GM12878 (cell line): ENCODE results near the gene TRIM7. TPM values are rescaled to one million over a fixed set of nuclear protein-coding genes. Genes with fewer than 3 reads are reported as not detected.

Experiments
- ATF7 ChIP-seq: fragments of 450-650 bp; IDR thresholded peaks from 2 replicates; pipeline ENCODE4 v1.6.1; 2016; ENCODE audit warnings: low read depth, mild to moderate bottlenecking
- DPF2 ChIP-seq: fragments of 450-650 bp; IDR thresholded peaks from 2 replicates; pipeline ENCODE4 v1.6.1; 2017; ENCODE audit warnings: mild to moderate bottlenecking
- FOXK2 ChIP-seq: fragments of 450-650 bp; IDR thresholded peaks from 2 replicates; pipeline ENCODE4 v1.6.1; 2017; ENCODE audit warnings: mild to moderate bottlenecking, moderate library complexity
- FOXM1 ChIP-seq: IDR thresholded peaks from 2 replicates; pipeline ENCODE4 v1.6.1; 2012; ENCODE audit warnings: low read depth, mild to moderate bottlenecking, inconsistent platforms, low read length, moderate library complexity
- IKZF2 ChIP-seq, 2 experiments: fragments of 450-650 bp; IDR thresholded peaks; 2 replicates each; pipeline ENCODE4 v1.6.1; 2017; ENCODE audit warnings: mild to moderate bottlenecking in 2 of 2, moderate library complexity in 2 of 2
- MTA2 ChIP-seq: fragments of 450-650 bp; IDR thresholded peaks from 2 replicates; pipeline ENCODE4 v1.6.1; 2016; ENCODE audit warnings: low read depth, mild to moderate bottlenecking, moderate library complexity
- NRF1 ChIP-seq: conservative IDR thresholded peaks from 2 replicates; pipeline ENCODE4 v1.6.1; 2011; ENCODE audit warnings: mild to moderate bottlenecking, low read depth, low read length, improper control_type of control experiment
- RAD51 ChIP-seq: fragments of 450-650 bp; IDR thresholded peaks from 2 replicates; pipeline ENCODE4 v1.6.1; 2016; ENCODE audit warnings: moderate library complexity, mild to moderate bottlenecking, inconsistent platforms
- SPI1 ChIP-seq: IDR thresholded peaks from 2 replicates; pipeline ENCODE4 v1.6.1; 2011; ENCODE audit warnings: low read depth, mild to moderate bottlenecking, low read length, moderate library complexity, borderline replicate concordance; ENCODE audit not compliant: insufficient read depth
- STAT1 ChIP-seq: fragments of 450-650 bp; conservative IDR thresholded peaks from 2 replicates; pipeline ENCODE4 v1.6.1; 2014; ENCODE audit warnings: antibody characterized with exemption, mild to moderate bottlenecking
- STAT3 ChIP-seq: IDR thresholded peaks from 2 replicates; pipeline ENCODE4 v1.6.1; 2011; ENCODE audit warnings: low read depth, low read length, improper control_type of control experiment
- TAF1 ChIP-seq: IDR thresholded peaks from 2 replicates; pipeline ENCODE4 v1.6.1; 2011; ENCODE audit warnings: mild to moderate bottlenecking, low read depth, low read length, borderline replicate concordance
- TBL1XR1 ChIP-seq: IDR thresholded peaks from 2 replicates; pipeline ENCODE4 v1.6.1; 2012; ENCODE audit warnings: low read depth, low read length, improper control_type of control experiment
- TCF7 ChIP-seq: IDR thresholded peaks from 2 replicates; pipeline ENCODE4 v1.6.1; 2014; ENCODE audit warnings: antibody characterized with exemption, borderline replicate concordance
- ZNF24 ChIP-seq: fragments of 450-650 bp; IDR thresholded peaks from 2 replicates; pipeline ENCODE4 v1.6.1; 2017; ENCODE audit warnings: antibody characterized with exemption, mild to moderate bottlenecking
- polyA plus RNA-seq, 11 experiments: library from polyadenylated mRNA; depleted of rRNA in 4 of 11; unstranded in 6 of 11; stranded (reverse) in 5 of 11; fragments of >200 nt; fragmentation: Nextera tagmentation in 4 of 11; fragmentation: Illumina TruSeq in 1 of 11; extraction: Ambion mirVana in 4 of 11; extraction: Trizol in 1 of 11; gene quantifications; 1 replicate in 1 of 11; 2 replicates in 10 of 11; pipeline versions ENCODE4 v1.2.1 to v1.2.3, GENCODE V29; 2011 to 2016; ENCODE audit warnings: inconsistent platforms in 2 of 11, missing spikeins in 2 of 11, low read depth in 1 of 11
- total RNA-seq, 4 experiments: library from RNA; depleted of rRNA in 3 of 4; stranded (reverse); fragments of >200 nt in 3 of 4; fragmentation: Illumina TruSeq in 1 of 4; extraction: Trizol in 1 of 4; gene quantifications; 2 replicates each; pipeline versions ENCODE4 v1.2.1 to v1.2.3, GENCODE V29; 2013 to 2021
- TF ChIP-seq, protein P1 (sequence below): fragments of 450-650 bp; IDR thresholded peaks from 2 replicates; pipeline ENCODE4 v1.6.1; 2017; ENCODE audit warnings: mild to moderate bottlenecking, low read depth, inconsistent platforms; ENCODE audit not compliant: poor library complexity, severe bottlenecking
- TF ChIP-seq, protein P2 (sequence below): fragments of 450-650 bp; formaldehyde crosslinking; IDR thresholded peaks from 2 replicates; pipeline ENCODE4 v1.4.0; 2022; ENCODE audit warnings: mild to moderate bottlenecking, moderate library complexity
- TF ChIP-seq, protein P3 (sequence below): fragments of 450-650 bp; IDR thresholded peaks from 2 replicates; pipeline ENCODE4 v1.6.1; 2016; ENCODE audit warnings: mild to moderate bottlenecking, moderate library complexity, borderline replicate concordance
- TF ChIP-seq, protein P4 (sequence below): IDR thresholded peaks from 2 replicates; pipeline ENCODE4 v1.6.1; 2011; ENCODE audit warnings: low read depth, low read length, improper control_type of control experiment, borderline replicate concordance

TRIM7 gene
- total and polyA plus RNA-seq, 10 of the 15 experiments (the other 5 are each of a cell fraction or from before 2014, with no cell fraction given), result 0.02 to 1.6 (median 0.41) TPM

DNA sequence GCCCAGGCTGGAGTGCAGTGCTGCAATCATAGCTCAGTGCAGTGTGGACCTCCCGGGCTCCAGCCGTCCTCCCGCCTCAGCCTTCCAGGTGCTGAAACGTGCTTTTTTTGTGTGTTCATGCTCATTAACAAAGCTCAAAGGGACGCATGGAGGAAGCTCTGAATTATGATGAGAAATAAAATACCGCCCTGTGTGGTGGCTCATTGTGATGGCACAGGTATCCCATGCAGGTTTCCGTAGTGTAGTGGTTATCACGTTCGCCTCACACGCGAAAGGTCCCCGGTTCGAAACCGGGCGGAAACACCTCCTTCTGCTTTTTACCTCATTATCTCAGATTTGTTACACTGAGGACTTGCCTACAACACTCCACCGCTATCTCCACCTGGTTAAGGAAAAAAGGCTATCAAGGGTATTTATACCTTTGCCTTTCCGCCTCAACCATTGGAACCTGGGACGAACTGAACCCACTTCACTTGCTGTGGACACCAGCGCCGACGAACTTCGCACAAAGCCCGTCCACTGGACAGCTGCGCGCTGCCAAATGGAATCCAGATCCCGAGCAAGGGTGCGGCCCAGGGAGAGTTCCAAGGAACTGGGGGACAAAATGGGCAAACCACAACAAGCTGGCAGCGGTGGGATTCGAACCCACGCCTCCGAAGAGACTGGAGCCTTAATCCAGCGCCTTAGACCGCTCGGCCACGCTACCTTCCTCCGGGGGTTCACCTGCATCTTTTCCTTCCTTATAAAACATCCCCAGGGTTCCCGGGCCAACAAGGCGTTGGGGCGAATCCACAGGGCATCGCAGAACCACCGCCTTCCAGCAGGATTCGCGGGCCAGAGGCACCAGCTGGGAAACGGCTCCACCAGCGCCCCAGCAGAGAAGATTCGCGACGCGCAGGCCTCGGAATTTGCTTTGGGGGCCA lies 31.3 kb downstream of the TRIM7 start (continued):
- no peak for TF ChIP-seq SPI1
- TF ChIP-seq, protein P1, sequence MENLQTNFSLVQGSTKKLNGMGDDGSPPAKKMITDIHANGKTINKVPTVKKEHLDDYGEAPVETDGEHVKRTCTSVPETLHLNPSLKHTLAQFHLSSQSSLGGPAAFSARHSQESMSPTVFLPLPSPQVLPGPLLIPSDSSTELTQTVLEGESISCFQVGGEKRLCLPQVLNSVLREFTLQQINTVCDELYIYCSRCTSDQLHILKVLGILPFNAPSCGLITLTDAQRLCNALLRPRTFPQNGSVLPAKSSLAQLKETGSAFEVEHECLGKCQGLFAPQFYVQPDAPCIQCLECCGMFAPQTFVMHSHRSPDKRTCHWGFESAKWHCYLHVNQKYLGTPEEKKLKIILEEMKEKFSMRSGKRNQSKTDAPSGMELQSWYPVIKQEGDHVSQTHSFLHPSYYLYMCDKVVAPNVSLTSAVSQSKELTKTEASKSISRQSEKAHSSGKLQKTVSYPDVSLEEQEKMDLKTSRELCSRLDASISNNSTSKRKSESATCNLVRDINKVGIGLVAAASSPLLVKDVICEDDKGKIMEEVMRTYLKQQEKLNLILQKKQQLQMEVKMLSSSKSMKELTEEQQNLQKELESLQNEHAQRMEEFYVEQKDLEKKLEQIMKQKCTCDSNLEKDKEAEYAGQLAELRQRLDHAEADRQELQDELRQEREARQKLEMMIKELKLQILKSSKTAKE, result peak; percentile 74
- TF ChIP-seq, protein P2, sequence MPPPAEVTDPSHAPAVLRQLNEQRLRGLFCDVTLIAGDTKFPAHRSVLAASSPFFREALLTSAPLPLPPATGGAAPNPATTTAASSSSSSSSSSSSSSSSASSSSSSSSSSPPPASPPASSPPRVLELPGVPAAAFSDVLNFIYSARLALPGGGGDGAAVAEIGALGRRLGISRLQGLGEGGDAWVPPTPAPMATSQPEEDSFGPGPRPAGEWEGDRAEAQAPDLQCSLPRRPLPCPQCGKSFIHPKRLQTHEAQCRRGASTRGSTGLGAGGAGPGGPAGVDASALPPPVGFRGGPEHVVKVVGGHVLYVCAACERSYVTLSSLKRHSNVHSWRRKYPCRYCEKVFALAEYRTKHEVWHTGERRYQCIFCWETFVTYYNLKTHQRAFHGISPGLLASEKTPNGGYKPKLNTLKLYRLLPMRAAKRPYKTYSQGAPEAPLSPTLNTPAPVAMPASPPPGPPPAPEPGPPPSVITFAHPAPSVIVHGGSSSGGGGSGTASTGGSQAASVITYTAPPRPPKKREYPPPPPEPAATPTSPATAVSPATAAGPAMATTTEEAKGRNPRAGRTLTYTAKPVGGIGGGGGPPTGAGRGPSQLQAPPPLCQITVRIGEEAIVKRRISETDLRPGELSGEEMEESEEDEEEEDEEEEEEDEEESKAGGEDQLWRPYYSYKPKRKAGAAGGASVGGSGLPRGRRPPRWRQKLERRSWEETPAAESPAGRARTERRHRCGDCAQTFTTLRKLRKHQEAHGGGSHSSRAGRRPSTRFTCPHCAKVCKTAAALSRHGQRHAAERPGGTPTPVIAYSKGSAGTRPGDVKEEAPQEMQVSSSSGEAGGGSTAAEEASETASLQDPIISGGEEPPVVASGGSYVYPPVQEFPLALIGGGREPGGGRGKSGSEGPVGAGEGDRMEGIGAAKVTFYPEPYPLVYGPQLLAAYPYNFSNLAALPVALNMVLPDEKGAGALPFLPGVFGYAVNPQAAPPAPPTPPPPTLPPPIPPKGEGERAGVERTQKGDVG (CRISPR knock-in tag), result no peak
- TF ChIP-seq TCF7, result no peak
- 0 out of 2 replicates have a peak, but pooled peaks have one; percentile 17 for TF ChIP-seq STAT1
- TF ChIP-seq DPF2, result 0 out of 2 replicates have a peak, but pooled peaks have one; percentile 54
- peak; percentile 72 for TF ChIP-seq MTA2
- no peak for TF ChIP-seq RAD51
- no peak for TF ChIP-seq STAT3
- TF ChIP-seq NRF1, result no peak
- TF ChIP-seq, protein P3, sequence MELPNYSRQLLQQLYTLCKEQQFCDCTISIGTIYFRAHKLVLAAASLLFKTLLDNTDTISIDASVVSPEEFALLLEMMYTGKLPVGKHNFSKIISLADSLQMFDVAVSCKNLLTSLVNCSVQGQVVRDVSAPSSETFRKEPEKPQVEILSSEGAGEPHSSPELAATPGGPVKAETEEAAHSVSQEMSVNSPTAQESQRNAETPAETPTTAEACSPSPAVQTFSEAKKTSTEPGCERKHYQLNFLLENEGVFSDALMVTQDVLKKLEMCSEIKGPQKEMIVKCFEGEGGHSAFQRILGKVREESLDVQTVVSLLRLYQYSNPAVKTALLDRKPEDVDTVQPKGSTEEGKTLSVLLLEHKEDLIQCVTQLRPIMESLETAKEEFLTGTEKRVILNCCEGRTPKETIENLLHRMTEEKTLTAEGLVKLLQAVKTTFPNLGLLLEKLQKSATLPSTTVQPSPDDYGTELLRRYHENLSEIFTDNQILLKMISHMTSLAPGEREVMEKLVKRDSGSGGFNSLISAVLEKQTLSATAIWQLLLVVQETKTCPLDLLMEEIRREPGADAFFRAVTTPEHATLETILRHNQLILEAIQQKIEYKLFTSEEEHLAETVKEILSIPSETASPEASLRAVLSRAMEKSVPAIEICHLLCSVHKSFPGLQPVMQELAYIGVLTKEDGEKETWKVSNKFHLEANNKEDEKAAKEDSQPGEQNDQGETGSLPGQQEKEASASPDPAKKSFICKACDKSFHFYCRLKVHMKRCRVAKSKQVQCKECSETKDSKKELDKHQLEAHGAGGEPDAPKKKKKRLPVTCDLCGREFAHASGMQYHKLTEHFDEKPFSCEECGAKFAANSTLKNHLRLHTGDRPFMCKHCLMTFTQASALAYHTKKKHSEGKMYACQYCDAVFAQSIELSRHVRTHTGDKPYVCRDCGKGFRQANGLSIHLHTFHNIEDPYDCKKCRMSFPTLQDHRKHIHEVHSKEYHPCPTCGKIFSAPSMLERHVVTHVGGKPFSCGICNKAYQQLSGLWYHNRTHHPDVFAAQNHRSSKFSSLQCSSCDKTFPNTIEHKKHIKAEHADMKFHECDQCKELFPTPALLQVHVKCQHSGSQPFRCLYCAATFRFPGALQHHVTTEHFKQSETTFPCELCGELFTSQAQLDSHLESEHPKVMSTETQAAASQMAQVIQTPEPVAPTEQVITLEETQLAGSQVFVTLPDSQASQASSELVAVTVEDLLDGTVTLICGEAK, result peak; percentile 22; the same call in 1 of the 2 replicates
- TF ChIP-seq IKZF2 (IDR thresholded peaks at IDR 0.05), result peak; percentile 46 to 52; a peak in 2 of 4 replicates
- TF ChIP-seq TAF1, result no peak
- peak; percentile 95 for TF ChIP-seq ZNF24
- TF ChIP-seq FOXK2, result no peak
- 0 out of 2 replicates have a peak, but pooled peaks have one; percentile 32 for TF ChIP-seq TBL1XR1
- TF ChIP-seq ATF7, result peak; percentile 37
- TF ChIP-seq, protein P4, sequence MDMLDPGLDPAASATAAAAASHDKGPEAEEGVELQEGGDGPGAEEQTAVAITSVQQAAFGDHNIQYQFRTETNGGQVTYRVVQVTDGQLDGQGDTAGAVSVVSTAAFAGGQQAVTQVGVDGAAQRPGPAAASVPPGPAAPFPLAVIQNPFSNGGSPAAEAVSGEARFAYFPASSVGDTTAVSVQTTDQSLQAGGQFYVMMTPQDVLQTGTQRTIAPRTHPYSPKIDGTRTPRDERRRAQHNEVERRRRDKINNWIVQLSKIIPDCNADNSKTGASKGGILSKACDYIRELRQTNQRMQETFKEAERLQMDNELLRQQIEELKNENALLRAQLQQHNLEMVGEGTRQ, result no peak
- TF ChIP-seq FOXM1, result 0 out of 2 replicates have a peak, but pooled peaks have one; percentile 22
